EH (cell line): ENCODE results near the gene PLD5.
"Not testable (repeated sequence)": the region's sequence is repeated elsewhere in the genome, so short reads cannot be mapped to it uniquely, and the experiment has no call there.

ENCODE experiments used
- DNase-seq: peaks from one replicate; pipeline ENCODE4 v3.0.0-alpha.2; 2015; ENCODE audit warnings: low read depth

PLD5 gene

DNA sequence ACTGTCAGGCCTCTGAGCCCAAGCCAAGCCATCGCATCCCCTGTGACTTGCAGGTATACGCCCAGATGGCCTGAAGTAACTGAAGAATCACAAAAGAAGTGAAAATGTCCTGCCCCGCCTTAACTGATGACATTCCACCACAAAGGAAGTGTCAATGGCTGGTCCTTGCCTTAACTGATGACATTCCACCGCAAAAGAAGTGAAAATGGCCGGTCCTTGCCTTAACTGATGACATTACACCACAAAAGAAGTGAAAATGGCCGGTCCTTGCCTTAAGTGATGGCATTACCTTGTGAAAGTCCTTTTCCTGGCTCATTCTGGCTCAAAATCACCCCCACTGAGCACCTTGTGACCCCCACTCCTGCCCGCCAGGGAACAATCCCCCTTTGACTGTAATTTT, 314.2 kb downstream of the PLD5 start:
- not testable (repeated sequence) for DNase-seq

DNA sequence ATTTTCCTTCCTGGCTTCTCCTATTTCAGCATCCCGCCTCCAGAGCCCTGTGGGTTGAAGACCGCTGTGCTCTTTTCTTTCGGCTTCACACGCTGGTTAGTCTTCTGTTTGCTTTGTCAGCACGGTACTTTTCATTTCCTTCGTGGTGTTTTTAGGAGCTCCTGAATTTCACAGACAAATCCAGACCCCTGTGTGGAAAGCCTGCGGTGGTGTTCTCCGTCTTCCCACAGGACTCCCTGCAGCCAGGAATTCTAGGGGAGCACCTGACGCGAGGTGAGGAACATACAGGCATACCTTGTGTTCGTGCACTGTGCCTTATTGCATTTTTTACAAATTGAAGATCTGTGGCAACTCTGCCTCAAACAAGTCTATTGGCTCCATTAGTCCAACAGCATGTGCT, 315.4 kb downstream of the PLD5 start:
- DNase-seq: no peak

DNA sequence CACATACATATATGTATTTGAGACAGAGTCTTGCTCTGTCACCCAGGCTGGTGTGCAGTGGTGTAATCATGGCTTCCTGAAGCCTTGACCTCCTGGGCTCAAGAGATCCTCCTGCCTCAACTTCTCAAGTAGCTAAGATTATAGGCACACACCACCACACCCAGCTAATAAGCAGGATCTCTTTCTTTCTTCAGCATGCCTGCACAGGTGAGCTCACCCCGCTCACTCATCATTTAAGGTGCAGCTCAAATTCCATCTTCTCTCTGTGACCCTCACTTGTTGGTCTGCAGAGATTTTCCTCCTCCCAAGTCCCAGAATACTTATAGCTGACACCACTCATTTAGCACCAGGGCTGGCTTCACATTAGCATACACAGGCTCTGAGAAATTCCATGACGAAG, 316.5 kb downstream of the PLD5 start:
- no peak for DNase-seq

DNA sequence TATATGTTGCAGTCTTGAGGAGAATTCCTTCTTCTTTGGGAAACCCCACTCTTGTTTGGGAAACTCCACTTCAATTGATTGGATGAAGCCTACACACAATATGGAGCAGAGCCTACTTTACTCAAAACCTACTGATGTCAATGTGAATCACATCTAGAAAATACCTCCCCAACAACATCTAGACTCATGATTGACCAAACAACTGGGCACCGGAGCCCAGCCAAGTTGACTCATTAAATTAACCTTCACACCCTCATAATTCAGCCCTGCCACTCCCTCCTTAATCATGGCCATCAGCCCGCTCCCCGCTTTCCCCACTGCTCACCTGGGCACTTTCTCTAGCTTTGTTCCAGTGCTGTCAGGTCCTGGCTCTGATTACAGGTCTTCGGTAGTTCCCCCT, 317.5 kb downstream of the PLD5 start:
- no peak for DNase-seq

DNA sequence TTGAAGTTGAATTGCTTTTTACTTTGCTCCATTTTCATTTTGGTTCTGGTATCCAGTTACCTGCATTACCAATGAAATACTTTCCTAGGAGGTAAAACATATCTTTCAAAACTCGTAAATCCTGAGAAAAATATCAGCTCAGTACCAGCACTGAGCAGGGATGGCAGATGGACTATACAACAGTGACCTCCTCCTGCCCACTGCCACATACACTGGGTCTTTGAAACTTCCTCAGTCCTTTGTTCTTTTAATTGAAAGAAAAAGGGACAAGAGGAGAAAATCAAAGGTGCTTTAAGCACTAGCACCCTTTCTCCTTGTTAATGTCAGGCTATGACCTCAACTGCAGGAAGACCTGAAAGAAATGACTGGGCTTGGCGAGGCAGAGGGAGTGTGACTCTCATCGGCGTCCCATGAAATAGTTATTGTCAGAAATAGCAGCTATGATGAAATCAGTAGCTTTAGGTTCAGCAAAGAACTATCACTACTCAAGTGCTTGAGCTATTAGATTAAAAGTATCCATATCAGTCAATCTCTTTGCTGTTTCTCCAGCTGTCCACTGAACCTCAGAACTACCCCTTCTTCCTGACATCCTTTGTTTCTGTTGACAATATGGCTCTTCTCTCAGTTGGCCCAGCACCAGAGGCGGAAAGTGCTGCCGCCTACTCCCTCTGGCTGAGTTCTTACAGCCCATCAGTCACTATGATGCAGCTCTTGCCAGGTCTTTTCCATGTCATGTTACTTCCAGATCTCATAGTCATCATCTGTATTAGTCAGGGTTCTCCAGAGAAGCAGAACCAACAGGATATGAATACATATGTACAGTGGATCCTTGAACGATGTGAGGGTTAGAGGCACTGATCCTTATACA, 318.6 kb downstream of the PLD5 start:
- no peak for DNase-seq

DNA sequence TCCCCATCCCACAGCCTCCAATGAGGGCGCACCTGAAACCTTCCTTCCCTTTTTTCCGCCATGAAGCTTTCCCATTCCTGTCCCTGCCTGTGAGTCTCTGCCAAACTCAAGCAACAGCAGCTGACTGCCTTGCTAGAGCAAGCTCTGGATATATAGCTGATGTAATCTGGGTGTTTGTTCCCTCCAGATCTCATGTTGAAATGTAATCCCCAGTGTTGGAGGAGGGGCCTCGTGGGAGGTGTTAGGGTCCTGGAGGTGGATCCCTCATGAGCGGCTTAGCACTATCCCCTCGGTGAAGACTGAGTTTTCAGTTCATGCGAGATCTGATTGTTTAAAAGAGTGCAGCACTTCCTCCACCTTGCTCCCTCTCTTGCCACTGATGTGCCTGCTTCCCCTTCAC, 321.2 kb downstream of the PLD5 start:
- DNase-seq: no peak

DNA sequence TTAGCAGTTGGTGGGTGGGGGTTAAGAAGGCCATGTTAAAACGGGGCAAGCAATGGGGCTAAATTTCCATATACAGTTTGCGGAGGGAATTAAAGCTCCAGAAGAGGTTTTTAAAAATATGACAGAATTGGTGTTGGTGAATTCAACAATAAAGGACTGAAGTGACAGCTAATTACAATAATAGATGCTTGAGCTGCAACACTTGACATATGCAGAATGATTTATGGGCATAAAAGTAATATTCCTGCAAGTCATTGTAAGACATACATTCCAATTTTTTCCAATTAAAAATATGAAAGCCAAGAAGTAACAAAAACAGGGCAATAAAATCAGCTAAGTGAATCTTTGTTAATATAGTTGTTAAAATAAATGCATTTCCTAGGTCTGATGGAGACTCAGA, 323.4 kb downstream of the PLD5 start:
- DNase-seq: no peak

DNA sequence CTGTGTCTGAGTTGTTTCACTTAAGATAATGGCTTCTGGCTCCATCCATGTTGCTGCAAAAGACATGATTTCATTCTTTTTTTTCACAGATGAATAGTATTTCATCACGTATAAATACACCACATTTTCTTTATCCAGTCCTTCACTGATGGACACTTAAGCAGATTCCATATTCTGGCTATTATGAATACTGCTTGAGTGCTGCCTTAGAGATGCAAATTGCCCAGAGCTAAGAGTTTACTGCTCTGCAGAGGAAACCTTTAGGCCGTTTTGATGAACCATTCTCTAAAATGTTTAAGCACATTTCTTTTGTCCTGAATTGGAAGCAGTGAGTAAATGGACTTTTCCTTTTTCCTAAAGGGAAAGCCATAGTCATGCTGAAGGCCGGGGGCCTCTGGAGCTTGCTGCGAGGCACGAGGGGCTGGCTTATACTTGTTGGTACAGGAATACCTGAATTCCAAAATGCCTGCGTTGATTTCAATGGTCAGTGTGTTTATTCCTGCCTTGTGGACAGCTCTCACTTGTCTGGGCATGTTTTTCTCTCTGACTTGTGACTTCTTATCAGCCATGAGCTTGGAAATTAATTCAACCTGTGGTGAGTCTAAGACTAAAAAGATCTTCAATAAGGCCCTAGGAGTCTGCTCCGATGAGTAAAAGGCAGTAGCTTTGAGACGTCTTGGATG, 324.6 kb downstream of the PLD5 start:
- DNase-seq: no peak

DNA sequence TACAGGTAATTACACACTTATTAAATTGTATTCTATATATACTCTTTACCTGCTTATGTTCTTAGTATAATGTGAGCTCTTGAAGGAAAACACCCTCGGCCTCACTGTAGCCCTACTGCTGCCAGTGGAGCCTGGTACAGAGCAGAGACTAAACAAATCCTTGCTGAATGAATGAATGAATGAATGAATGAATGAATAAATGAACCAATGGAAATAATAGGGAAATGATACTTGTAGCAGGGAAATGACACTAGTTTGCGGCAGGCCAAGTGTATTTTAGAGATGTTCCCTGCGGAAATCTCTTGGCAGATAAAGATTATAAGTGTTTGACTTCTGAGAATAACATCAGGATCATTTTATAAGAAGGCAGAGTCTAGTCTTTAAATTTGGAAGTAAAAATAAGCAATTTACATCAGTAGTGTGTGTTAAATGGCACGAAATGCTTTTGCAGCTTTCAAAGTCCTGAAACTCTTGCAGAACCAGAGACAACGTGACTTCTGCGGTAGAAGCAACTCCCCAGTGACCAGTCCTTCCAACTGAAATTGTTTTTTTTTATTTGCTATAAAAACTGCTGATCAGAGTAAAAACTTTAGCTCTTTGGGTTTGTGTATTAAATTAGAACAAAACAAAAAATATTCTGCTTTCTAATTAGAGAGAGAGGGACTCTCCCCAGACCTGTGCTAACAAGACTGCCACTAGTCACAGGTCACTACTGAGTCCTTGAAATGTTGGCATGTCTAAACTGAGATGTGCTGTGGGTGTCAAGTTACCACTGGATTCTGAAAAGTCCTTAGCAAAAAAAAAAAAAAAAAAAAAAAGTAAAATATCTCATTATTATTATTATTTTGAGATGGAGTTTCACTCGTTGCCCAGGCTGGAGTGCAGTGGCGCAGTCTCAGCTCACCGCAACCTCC, 326.3 kb downstream of the PLD5 start:
- DNase-seq: no peak

DNA sequence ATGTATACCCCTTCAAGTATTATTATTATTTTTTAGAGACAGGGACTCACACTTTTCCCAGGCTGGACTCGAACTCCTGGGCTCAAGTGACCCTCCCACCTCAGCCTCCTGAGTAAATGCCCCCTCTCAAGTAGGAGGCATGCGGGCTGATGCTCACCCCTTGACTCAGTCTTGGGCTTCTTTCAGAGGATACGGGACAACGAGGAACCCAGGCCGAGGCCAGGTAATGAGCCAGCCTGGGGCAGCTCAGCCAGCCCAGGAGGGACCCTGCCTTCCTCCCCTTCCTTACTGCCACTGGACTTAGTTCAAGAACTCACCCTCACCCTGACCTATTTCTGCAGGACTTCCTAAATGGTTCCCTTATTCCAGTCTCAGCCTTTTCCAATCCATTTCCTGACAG, 327.6 kb downstream of the PLD5 start:
- no peak for DNase-seq

DNA sequence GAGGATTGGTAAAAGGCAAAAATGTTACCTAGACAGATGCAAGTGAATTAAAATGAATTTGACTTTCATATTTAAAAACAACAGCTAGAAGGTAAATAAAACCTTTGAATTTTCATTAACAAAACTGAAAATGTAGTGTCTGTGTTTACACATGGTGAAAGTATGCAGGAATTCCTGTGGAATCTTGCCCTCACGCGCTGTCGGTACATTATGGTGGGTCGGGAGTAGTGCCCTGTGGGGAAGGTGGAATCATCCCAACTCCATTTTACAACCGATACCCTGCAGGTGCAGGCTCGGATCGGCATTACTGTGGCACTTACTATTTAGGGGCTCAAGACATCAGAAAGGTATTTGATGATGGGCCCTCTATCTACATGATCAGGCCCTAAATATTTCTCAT, 328.4 kb downstream of the PLD5 start:
- DNase-seq: no peak

DNA sequence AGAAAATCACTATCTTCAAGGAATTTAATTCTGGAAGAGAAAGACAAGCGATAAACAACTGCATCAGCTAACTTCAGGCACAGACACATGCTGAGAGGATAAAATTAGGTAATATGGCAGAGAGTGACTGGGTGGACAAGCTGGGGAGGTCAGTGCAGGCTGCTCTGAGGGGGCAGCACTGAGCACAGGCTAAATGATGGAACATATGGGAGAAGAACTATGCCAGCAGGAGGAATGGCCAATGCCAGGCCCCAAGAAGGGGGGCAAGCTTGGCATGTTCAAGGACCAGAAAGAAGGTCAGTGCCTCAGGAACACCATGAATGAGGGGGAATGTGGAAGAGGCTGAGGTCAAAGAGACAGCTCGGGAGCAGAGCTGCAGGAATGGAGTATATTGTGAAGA, 334.9 kb downstream of the PLD5 start:
- no peak for DNase-seq

DNA sequence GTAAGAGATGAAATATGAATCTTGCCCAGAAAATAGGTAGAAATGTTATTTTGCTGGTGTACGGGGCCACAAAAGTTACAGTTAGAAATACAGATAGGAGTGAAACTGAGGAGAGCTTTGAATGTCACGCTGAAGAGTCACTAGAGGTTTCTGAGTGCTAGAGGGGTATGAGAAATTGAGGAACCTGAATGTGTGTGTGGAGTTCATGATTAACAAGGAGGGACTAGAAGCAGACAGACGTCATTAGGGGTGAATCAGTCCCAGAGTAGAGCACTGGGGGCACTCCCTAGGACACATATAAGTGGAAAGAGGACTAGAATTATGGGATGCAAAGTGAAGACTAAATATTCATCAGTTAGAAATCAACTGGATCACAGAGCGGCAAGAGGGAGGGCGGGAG, 336.7 kb downstream of the PLD5 start:
- DNase-seq: no peak

DNA sequence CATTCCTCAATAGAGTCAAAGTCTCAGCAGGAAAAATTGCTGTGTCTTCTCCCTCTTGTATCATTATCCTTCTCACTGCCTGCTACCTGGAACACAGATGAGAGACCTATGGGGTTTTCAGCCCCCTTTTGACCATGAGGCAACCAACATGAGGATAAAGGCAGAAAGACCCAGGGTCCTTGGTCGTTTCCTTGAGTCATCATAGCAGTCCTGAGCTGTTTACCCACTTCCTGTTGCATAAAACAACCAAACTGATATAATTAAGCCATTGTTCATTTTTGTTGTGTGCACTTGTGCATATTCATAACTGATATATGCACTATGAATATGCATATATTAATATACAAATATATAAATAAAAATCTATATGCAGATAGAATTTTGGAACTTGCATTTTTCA, 337.3 kb downstream of the PLD5 start:
- no peak for DNase-seq

DNA sequence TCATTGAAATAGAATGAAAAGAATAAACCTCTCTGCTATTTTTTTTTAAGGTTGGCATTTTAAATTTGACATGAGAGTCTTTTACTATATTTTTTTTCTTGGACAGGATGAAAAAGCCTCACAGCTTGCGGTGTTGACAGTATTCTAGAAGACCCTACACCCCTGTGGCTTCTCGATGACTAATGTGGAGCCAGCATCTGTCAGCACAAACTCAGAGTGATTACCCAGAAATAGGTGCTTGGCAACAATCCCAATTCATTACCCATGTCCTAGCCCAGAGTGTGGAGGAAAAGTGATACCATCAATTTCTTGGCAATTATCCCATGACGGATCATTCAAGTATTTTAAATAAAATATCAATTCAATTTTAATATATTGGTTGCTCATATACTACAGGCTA, 338.8 kb downstream of the PLD5 start:
- DNase-seq: no peak

DNA sequence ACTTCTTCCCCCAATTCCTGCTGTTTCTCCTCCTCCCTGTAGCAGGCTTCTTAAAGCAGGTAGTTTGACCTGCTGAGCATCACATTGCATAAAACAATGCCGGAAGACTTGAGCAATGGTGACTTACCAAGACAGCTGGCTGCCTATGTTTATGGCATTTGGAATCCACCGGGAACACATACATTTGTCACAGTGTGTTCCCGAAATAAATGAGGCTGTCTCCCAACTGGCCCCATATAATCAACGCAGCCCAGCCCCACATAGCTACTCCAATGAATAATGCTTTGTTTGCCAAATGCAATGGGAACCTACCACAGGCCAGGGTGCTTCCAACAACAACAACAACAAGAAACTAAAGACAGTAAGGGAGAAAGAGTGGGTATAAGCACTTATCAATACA, 339.5 kb downstream of the PLD5 start:
- no peak for DNase-seq

DNA sequence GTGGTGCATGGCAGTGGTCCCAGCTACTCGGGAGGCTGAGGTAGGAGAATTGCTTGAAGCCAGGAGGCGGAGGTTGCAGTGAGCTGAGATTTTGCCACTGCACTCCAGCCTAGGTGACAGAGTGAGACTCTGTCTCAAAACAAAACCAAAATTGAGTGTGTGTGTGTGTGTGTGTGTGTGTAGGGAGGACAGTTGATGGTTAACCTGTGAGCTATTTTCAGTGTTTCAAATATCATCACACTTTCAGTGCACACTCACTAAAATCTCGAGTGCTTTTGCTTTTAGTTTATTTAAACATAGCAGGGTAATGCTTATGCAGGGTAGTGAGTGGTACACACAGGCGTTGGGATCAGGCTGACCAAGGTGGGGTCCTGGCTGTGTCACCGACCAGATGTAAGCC, 344.7 kb downstream of the PLD5 start:
- DNase-seq: not testable (repeated sequence)

DNA sequence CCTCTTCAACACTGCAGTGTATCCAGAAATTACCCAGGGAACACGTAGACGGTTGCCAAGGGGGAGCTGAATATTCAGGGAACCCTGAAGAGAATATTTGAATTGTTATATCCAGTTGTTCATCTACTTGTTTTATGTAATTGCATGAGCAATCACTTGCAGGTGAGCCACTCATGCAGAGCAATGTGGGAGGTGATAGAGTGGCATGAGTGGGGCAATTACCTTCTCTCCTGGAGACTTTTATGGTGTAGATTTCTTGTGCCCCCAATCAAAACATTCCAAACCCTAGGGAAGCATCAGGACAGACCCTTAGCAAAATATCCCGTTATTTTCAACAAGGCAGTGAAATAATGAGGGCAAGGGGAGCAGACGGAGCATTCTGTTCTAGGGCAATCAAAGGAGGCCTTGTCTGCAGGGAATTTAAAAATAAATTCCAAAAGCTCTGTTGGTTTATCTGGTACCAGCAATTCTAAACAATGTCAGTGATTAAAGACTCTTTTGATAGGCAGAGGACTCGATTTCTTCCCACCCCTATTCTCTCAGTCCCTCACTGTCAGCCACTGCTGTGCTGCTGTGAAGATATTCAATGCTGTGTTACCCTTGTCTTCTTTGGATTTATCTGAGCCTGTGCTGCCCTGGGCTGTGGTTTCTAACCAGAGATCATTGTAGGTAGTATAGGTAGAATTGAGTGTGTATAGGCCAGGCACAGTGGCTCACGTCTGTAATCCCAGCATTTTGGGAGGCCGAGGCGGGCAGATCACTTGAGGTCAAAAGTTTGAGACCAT, 345.4 kb downstream of the PLD5 start:
- DNase-seq: no peak

DNA sequence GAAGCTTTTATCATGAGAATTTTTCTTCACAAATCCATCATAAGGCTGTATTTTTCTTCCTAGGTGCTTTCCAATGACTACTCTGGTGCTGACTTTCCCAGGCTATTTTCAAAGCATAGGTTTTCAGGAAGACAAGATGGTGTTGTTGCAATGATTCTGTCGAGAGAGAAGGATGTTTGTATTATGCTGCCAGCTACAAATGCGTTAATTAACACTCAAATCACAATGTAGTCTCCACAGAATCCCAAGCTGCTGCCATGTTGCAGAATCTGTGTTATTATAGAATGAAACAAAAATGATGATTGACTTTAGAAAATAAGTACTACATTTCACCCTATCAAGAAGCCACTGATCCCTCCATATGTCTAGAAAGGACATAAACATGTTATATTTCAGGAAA, 346.1 kb downstream of the PLD5 start:
- DNase-seq: no peak

DNA sequence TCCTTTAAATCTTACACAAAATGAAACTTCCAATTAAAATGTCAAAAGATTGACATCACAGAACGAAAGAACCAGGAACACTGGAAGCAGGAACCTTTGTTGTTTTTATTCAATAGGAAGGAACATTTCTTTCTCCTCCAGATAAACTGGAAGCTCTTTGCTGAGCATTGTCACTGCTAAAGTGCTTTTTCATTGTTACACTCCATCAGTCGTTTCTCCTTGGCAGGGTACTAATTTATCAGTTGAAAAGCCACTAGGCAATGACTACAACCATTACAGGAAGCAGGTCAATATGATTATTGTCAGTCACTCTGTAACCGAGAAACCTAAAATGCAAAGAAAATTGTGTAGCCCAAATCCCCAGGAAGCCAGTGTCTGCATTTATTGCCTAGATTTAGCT, 362.4 kb downstream of the PLD5 start:
- no peak for DNase-seq

DNA sequence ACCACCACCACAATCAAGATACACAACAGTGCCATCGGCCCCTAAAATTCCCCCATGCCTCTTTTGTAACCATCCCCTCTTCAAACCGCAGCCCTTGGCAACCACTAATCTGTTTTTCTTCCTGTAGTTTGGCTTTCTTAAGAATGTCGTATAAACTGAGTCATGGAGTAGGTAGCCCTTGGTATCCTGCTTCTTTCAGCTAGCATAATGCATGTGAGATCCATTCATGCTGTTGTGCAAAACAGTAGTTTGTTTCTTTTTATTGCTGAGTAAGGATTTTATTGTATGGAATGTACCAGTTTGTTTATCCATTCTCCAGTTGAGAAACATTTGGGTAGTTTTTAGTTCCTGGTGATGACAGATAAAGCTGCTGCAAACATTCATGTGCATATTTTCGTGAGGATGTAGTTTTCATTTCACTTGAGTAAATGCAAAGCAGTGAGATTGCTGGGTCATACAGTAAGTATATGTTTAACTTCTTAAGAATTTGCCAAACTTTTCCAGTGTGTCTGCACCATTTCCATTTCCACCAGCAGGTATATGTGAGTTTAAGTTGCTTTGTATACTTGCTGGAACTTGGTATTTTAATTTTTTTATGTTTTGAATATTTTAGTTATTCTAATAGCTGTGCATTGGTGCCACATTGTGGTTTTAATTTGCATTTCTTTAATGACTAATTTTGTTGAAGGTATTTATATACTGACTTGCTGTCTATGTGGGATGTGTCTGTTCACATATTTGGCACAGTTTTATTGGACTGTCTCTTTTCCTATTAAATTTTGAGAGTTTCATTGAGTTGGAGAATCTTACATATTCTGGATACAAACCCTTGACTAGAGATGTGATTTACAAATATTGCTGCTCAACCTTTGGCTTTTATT, 377.2 kb downstream of the PLD5 start:
- DNase-seq: no peak
